ENCODE data around the gene GRPEL2. TPM values are rescaled to one million over a fixed set of nuclear protein-coding genes. Genes with fewer than 3 reads are reported as not detected.
A peak's percentile ranks its signal among the peaks of the same experiment; 100 is the strongest.

The GRPEL2 gene
- total RNA-seq, 1 donor from 2014 or later, result 42.5 TPM

DNA sequence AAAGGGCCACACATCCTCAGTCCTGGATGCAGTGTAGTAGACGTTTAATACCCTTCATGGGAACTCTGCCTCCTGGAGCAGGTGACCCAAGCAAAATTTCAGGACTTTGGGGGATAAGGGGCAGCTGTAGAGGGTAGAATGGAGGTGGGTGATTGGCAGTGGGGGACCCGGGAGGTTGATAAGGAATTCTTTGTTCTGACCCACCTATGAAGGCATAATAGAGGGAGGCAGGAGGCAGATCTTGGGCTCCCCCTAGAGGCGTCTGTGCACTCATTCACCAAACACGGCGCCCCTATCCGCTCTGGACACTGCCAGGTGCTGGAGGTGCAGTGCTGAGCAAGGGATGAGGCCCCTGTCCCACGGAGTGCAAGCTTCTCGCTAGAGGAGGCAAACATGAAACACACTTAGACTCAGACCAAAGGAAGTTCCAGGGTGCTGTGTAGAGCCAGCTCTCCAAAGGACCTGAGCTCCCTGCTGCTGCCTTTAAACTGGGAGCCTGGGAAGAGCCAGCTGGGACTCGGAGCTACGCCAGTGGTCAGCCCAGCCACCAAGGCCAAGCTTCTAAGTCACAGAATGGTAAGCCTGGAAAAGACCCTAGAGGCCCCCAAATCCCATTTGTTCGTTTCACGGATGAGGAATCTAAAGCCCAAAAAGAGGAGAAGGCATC lies 26.1 kb downstream of the GRPEL2 start:
- H3K27ac Mint-ChIP-seq, result no peak overlapping the region
- TF ChIP-seq EZH2phosphoT487 (IDR thresholded peaks at IDR 0.05), result no peak
- no peak for TF ChIP-seq EZH2 (IDR thresholded peaks at IDR 0.05)
- peak; percentile 77 for TF ChIP-seq CTCF (IDR thresholded peaks at IDR 0.05)
- H3K27me3 Mint-ChIP-seq (ENCODE audit: insufficient read depth, low read depth), result no peaks in the 10 kb centered on the region

GRCh38 chr5:149372076-149372795 lies 26.9 kb downstream of the GRPEL2 start:
- Histone ChIP-seq H3K27ac (no peak overlapping the region), H4K20me1 (ENCODE audit: low read depth) (no peaks in the 10 kb centered on the region), H3K9ac (no peak overlapping the region), H3K27me3 (no peaks in the 10 kb centered on the region), H2AFZ (replicated peaks) (no peak overlapping the region), H3K4me2 (no peak overlapping the region), H3F3A (ENCODE audit: low read depth) (no peaks in the 10 kb centered on the region), H3K79me2 (ENCODE audit: low read depth) (no peaks in the 10 kb centered on the region), H3K36me3 (no peaks in the 10 kb centered on the region), H3K9me3 (ENCODE audit: low read depth) (no peaks in the 10 kb centered on the region), H3K4me3 (no peak overlapping the region), H3K4me1 (peaks cover 3% of the 10 kb centered on the region)
- no peak for DNase-seq (ENCODE audit: low spot score)
- Mint-ChIP-seq H3K27me3 (ENCODE audit: insufficient read depth, low read depth) (no peaks in the 10 kb centered on the region), H3K4me1 (peaks cover 17% of the 10 kb centered on the region), H3K4me3 (no peak overlapping the region), H3K9me3 (no peaks in the 10 kb centered on the region), H3K27ac (no peak overlapping the region), H3K36me3 (peaks cover 2% of the 10 kb centered on the region)
- TF ChIP-seq EZH2phosphoT487 (IDR thresholded peaks at IDR 0.05), result no peak
- TF ChIP-seq EZH2 (IDR thresholded peaks at IDR 0.05), result no peak
- no peak for TF ChIP-seq CTCF (IDR thresholded peaks at IDR 0.05)

More for the DNA sequence above, 26.1 kb downstream of the GRPEL2 start:
- no peaks in the 10 kb centered on the region for H3K27me3 ChIP-seq
- no peaks in the 10 kb centered on the region for H3K79me2 ChIP-seq (ENCODE audit: low read depth)
- no peaks in the 10 kb centered on the region for H4K20me1 ChIP-seq (ENCODE audit: low read depth)
- Mint-ChIP-seq H3K4me1 (peaks cover 23% of the 10 kb centered on the region), H3K9me3 (no peaks in the 10 kb centered on the region), H3K36me3 (no peaks in the 10 kb centered on the region), H3K4me3 (no peak overlapping the region)
- H3K4me3 ChIP-seq, result no peak overlapping the region
- H3F3A ChIP-seq (ENCODE audit: low read depth), result no peaks in the 10 kb centered on the region
- peaks cover 3% of the 10 kb centered on the region for H3K4me1 ChIP-seq
- H3K4me2 ChIP-seq, result no peak overlapping the region
- H3K9ac ChIP-seq, result no peak overlapping the region
- peak; percentile 83 for DNase-seq (ENCODE audit: low spot score)
- no peaks in the 10 kb centered on the region for H3K36me3 ChIP-seq
- H3K27ac ChIP-seq, result no peak overlapping the region
- H2AFZ ChIP-seq (replicated peaks), result no peak overlapping the region
- H3K9me3 ChIP-seq (ENCODE audit: low read depth), result no peaks in the 10 kb centered on the region

DNA sequence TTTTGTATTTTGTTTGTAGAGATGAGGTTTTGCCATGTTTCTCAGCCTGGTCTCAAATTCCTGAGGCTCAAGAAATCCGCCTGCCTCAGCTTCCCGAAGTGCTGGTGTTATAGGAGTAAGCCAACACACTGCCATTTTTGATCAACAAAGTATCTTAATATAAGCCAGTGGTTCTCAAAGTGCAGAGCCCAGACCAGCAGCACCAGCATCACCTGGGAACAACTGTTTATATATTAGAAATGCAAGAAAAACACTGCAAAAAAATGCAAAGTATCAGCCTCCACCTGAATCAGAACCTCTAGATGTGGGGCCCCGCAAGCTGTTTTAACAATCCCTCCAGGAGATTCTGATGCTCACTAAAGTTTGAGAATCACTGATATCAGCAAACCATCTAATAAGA lies 27.6 kb downstream of the GRPEL2 start:
- peaks cover 4% of the 10 kb centered on the region for H3K36me3 Mint-ChIP-seq
- Histone ChIP-seq H3K27ac (no peak overlapping the region), H3F3A (ENCODE audit: low read depth) (no peaks in the 10 kb centered on the region)

More for the DNA sequence above, 27.6 kb downstream of the GRPEL2 start:
- no peak overlapping the region for H3K4me3 ChIP-seq
- no peaks in the 10 kb centered on the region for H3K79me2 ChIP-seq (ENCODE audit: low read depth)
- no peak overlapping the region for H2AFZ ChIP-seq (replicated peaks)
- no peaks in the 10 kb centered on the region for H3K27me3 ChIP-seq
- Mint-ChIP-seq H3K9me3 (no peaks in the 10 kb centered on the region), H3K4me3 (no peak overlapping the region), H3K27me3 (ENCODE audit: insufficient read depth, low read depth) (no peaks in the 10 kb centered on the region), H3K4me1 (peaks cover 13% of the 10 kb centered on the region), H3K27ac (no peak overlapping the region)
- TF ChIP-seq EZH2 (IDR thresholded peaks at IDR 0.05) (no peak), CTCF (IDR thresholded peaks at IDR 0.05) (no peak), EZH2phosphoT487 (IDR thresholded peaks at IDR 0.05) (no peak)
- no peaks in the 10 kb centered on the region for H3K36me3 ChIP-seq
- no peak overlapping the region for H3K4me2 ChIP-seq
- DNase-seq (ENCODE audit: low spot score), result no peak
- H3K4me1 ChIP-seq, result no peaks in the 10 kb centered on the region
- no peak overlapping the region for H3K9ac ChIP-seq
- no peaks in the 10 kb centered on the region for H3K9me3 ChIP-seq (ENCODE audit: low read depth)
- no peaks in the 10 kb centered on the region for H4K20me1 ChIP-seq (ENCODE audit: low read depth)

Measured in neural progenitor cell (in vitro differentiated cells).